Omental fat pad (tissue), 4 donors: ENCODE measurements around the gene VWA5B1. TPM values are rescaled to one million over a fixed set of nuclear protein-coding genes. Genes with fewer than 3 reads are reported as not detected.

ENCODE experiments used
- ATAC-seq: fragments of 150-250 bp; one replicate; pipeline ENCODE4 v1.9.1; 2016; ENCODE audit warnings: mild to moderate bottlenecking, moderate library complexity; ENCODE audit not compliant: low FRiP score
- DNase-seq: peaks from one replicate; pipeline ENCODE4 v3.0.0-alpha.2; 2019; ENCODE audit warnings: low spot score
- CTCF ChIP-seq, 3 donors: fragments of 450-650 bp; IDR thresholded peaks; one replicate each; pipeline ENCODE4 v1.5.1; 2016 to 2017; ENCODE audit warnings: antibody characterized with exemption in 3 of 3, mild to moderate bottlenecking in 3 of 3, moderate library complexity in 2 of 3
- total RNA-seq, 4 donors: library from RNA; depleted of rRNA; stranded (reverse); fragments of >200 nt; gene quantifications; one replicate each; pipeline ENCODE4 v1.1.0, GENCODE V29; 2016

Gene VWA5B1
- total RNA-seq, 4 donors from 2014 or later: not detected

- no peak for ATAC-seq
- DNase-seq: no peak
- no peak for TF ChIP-seq CTCF (IDR thresholded peaks at IDR 0.05)
Measured at GRCh38 chr1:20312818-20313217, 22.1 kb downstream of the VWA5B1 start.

GRCh38 chr1:20317471-20317870 is 26.8 kb downstream of the VWA5B1 start:
- TF ChIP-seq CTCF (IDR thresholded peaks at IDR 0.05): no peak
- ATAC-seq (no peak), DNase-seq (no peak)

GRCh38 chr1:20318521-20318920 is 27.8 kb downstream of the VWA5B1 start:
- ATAC-seq: no peak
- TF ChIP-seq CTCF (IDR thresholded peaks at IDR 0.05): no peak
- DNase-seq: no peak

- no peak for TF ChIP-seq CTCF (IDR thresholded peaks at IDR 0.05)
- DNase-seq: no peak
- no peak for ATAC-seq
Measured at GRCh38 chr1:20318971-20319370, 28.3 kb downstream of the VWA5B1 start.

GRCh38 chr1:20319456-20320220 is 29.0 kb downstream of the VWA5B1 start:
- DNase-seq: no peak
- no peak for ATAC-seq
- TF ChIP-seq CTCF (IDR thresholded peaks at IDR 0.05): no peak

- ATAC-seq (no peak), DNase-seq (no peak)
- no peak for TF ChIP-seq CTCF (IDR thresholded peaks at IDR 0.05)
Measured at GRCh38 chr1:20320704-20321103, 30.0 kb downstream of the VWA5B1 start.

GRCh38 chr1:20321573-20321972 is 30.9 kb downstream of the VWA5B1 start:
- ATAC-seq (no peak), DNase-seq (no peak)
- TF ChIP-seq CTCF (IDR thresholded peaks at IDR 0.05): no peak
